K562 (cell line): Measurements from ENCODE around the gene FZD10. TPM values are rescaled to one million over a fixed set of nuclear protein-coding genes. Genes with fewer than 3 reads are reported as not detected.

Source experiments
- ATAC-seq: fragments of 200-7000 bp; cut with Tn5 transposase; 3 replicates; pipeline ENCODE4 v1.9.1; 2020; ENCODE audit warnings: moderate library complexity
- BruUV-seq: library from RNA; stranded (reverse); fragments of 400-500 nt; replicated peaks from 2 replicates; lab custom pipeline; 2021; lab: Mats Ljungman, UMichigan
- CTCF ChIA-PET: fragments of 300-600 bp; formaldehyde crosslinking; extraction: SDS; loops from one replicate; lab custom pipeline; 2021; ENCODE audit warnings: low intra/inter-chr PET ratio; lab: Yijun Ruan, JAX
- POLR2A ChIA-PET: fragments of 300-600, 350-650 bp; sonication (Branson Sonifier 250); formaldehyde crosslinking; extraction: SDS; loops from one replicate; lab custom pipeline; 2021; ENCODE audit warnings: antibody characterized with exemption, inconsistent platforms; lab: Yijun Ruan, JAX
- DNase-seq, 4 experiments: peaks; one replicate each; pipeline versions ENCODE4 v3.0.0 to v3.0.0-alpha.2; 2011 to 2018; ENCODE audit warnings: low spot score in 3 of 4, mixed read lengths in 3 of 4; ENCODE audit errors: extremely low read depth in 1 of 4
- FAIRE-seq: peaks from 2 replicates; lab custom pipeline; 2011; peaks lifted over from hg19 to GRCh38; lab: Jason Lieb, UNC
- H2AFZ ChIP-seq: 2 replicates; pipeline ENCODE4 v1.6.0; 2011; ENCODE audit warnings: low read depth, low read length, control low read depth, inconsistent platforms
- H3K27ac ChIP-seq: fragments of 200-600 bp; 3 replicates; pipeline ENCODE4 v1.8.0; 2011; ENCODE audit warnings: low read depth, mild to moderate bottlenecking, control low read depth, inconsistent platforms, low read length, moderate library complexity, mixed read lengths; ENCODE audit errors: extremely low read depth
- H3K27me3 ChIP-seq, 2 experiments: fragments of 300-600 bp in 1 of 2; 2 replicates in 1 of 2; 3 replicates in 1 of 2; pipeline versions ENCODE4 v1.6.0 to v1.8.0; 2011; ENCODE audit warnings: inconsistent platforms in 2 of 2, low read length in 2 of 2, mild to moderate bottlenecking in 1 of 2, mixed read lengths in 1 of 2, moderate library complexity in 1 of 2; ENCODE audit not compliant: control insufficient read depth in 2 of 2, insufficient read depth in 2 of 2
- H3K36me3 ChIP-seq: fragments of 300-600 bp; 3 replicates; pipeline ENCODE4 v1.8.0; 2011; ENCODE audit warnings: mild to moderate bottlenecking, low read length, inconsistent platforms; ENCODE audit not compliant: control insufficient read depth, insufficient read depth
- H3K4me1 ChIP-seq, 2 experiments: fragments of 200-600 bp in 1 of 2; replicated peaks in 1 of 2; 2 replicates in 1 of 2; 3 replicates in 1 of 2; pipeline versions ENCODE4 v1.5.1 to v1.8.0; 2011; ENCODE audit warnings: inconsistent platforms in 2 of 2, low read length in 2 of 2, mild to moderate bottlenecking in 1 of 2, mixed read lengths in 1 of 2, moderate library complexity in 1 of 2; ENCODE audit not compliant: control insufficient read depth in 2 of 2, insufficient read depth in 2 of 2
- H3K4me2 ChIP-seq: 2 replicates; pipeline ENCODE4 v1.6.1; 2011; ENCODE audit warnings: low read length, control low read depth, inconsistent platforms, mixed read lengths; ENCODE audit not compliant: insufficient read depth
- H3K4me3 ChIP-seq: fragments of 200-600 bp; sonication (generic), shearing (Covaris generic); 2 replicates; pipeline ENCODE4 v1.5.1; 2016; ENCODE audit warnings: control low read depth, inconsistent platforms
- H3K79me2 ChIP-seq: fragments of 200-600 bp; 3 replicates; pipeline ENCODE4 v1.8.0; 2011; ENCODE audit warnings: low read length, inconsistent platforms; ENCODE audit not compliant: control insufficient read depth, insufficient read depth
- H3K9ac ChIP-seq, 2 experiments: 2 replicates each; pipeline versions ENCODE4 v1.6.0 to v1.6.1; 2011; ENCODE audit warnings: low read depth in 2 of 2, low read length in 2 of 2, control low read depth in 1 of 2, inconsistent platforms in 1 of 2, mild to moderate bottlenecking in 1 of 2, mixed read lengths in 1 of 2; ENCODE audit not compliant: insufficient read depth in 1 of 2
- H3K9me1 ChIP-seq: one replicate; pipeline ENCODE4 v1.6.0; 2011; ENCODE audit warnings: inconsistent platforms, mild to moderate bottlenecking, low read length, moderate library complexity; ENCODE audit not compliant: control insufficient read depth, insufficient read depth
- H3K9me3 ChIP-seq: replicated peaks from 2 replicates; pipeline ENCODE4 v1.5.1; 2011; ENCODE audit warnings: low read depth, low read length, inconsistent platforms; ENCODE audit not compliant: control insufficient read depth, insufficient read depth
- H4K20me1 ChIP-seq: replicated peaks from 2 replicates; pipeline ENCODE4 v1.6.1; 2011; ENCODE audit warnings: low read length, inconsistent platforms, mixed read lengths; ENCODE audit not compliant: control insufficient read depth, insufficient read depth
- ARID1B ChIP-seq: fragments of 450-650 bp; IDR thresholded peaks from 2 replicates; pipeline ENCODE4 v1.6.1; 2016; ENCODE audit warnings: antibody characterized with exemption, mild to moderate bottlenecking, inconsistent platforms
- E2F6 ChIP-seq, 2 experiments: IDR thresholded peaks; 2 replicates each; pipeline ENCODE4 v1.6.1; 2011; ENCODE audit warnings: borderline replicate concordance in 1 of 2, control low read depth in 1 of 2, low read depth in 1 of 2, low read length in 1 of 2, mild to moderate bottlenecking in 1 of 2, mixed read lengths in 1 of 2, moderate library complexity in 1 of 2; ENCODE audit not compliant: insufficient read depth in 1 of 2, insufficient read length in 1 of 2, poor library complexity in 1 of 2, severe bottlenecking in 1 of 2; ENCODE audit errors: extremely low read depth in 1 of 2
- FOXM1 ChIP-seq, 2 experiments: fragments of 450-650 bp in 1 of 2; sonication (generic) in 1 of 2; formaldehyde crosslinking in 1 of 2; IDR thresholded peaks; 2 replicates each; pipeline versions ENCODE4 v1.6.1 to v1.9.0; 2017 to 2022; ENCODE audit warnings: low read depth in 2 of 2, mild to moderate bottlenecking in 2 of 2, missing genetic modification reagents in 1 of 2, moderate library complexity in 1 of 2
- NFIC ChIP-seq: fragments of 450-650 bp; IDR thresholded peaks from 2 replicates; pipeline ENCODE4 v1.6.1; 2017; ENCODE audit warnings: mild to moderate bottlenecking, inconsistent platforms
- SRF ChIP-seq, 2 experiments: fragments of 250-450, 450-650 bp in 1 of 2; sonication (Bioruptor Pico) in 1 of 2; sonication (generic) in 1 of 2; formaldehyde crosslinking; IDR thresholded peaks; 2 replicates each; pipeline versions ENCODE4 v1.5.0 to v1.5.1; 2020 to 2022; ENCODE audit warnings: mild to moderate bottlenecking in 1 of 2, missing genetic modification reagents in 1 of 2
- THRAP3 ChIP-seq: fragments of 450-650 bp; IDR thresholded peaks from 2 replicates; pipeline ENCODE4 v1.6.1; 2016; ENCODE audit warnings: mild to moderate bottlenecking, inconsistent platforms, borderline replicate concordance
- XRCC3 ChIP-seq: fragments of 450-650 bp; IDR thresholded peaks from 2 replicates; pipeline ENCODE4 v1.6.1; 2017; ENCODE audit warnings: mild to moderate bottlenecking, moderate library complexity
- ZNF586 ChIP-seq: fragments of 450-650 bp; formaldehyde crosslinking; conservative IDR thresholded peaks from 2 replicates; pipeline ENCODE4 v1.4.0; 2020; ENCODE audit warnings: mild to moderate bottlenecking, moderate library complexity
- WGBS: fragments of 100-300 bp; shearing (Covaris generic); methylation state at CpG from one replicate; pipeline ENCODE4 v1.1.6; 2016; ENCODE audit warnings: low coverage, mixed read lengths; ENCODE audit not compliant: insufficient coverage; ENCODE audit errors: missing lambda C conversion rate; 5-methylcytosine and 5-hydroxymethylcytosine counted together
- in situ Hi-C: fragments of 300-500 bp; cut with MboI; formaldehyde crosslinking; loops from 4 replicates; pipeline ENCODE4 v1.15.0; 2018; ENCODE audit warnings: inconsistent platforms, mixed read lengths
- intact Hi-C: fragments of 100-400 bp; cut with micrococcal nuclease; formaldehyde crosslinking; loops from 2 replicates; pipeline ENCODE4 v1.14.2; 2022
- polyA plus RNA-seq, 8 experiments: library from polyadenylated mRNA; depleted of rRNA in 4 of 8; stranded (reverse) in 5 of 8; unstranded in 3 of 8; fragments of >200 nt; fragmentation: Nextera tagmentation in 2 of 8; fragmentation: Illumina TruSeq in 1 of 8; extraction: Ambion mirVana in 2 of 8; extraction: Trizol in 1 of 8; gene quantifications; 2 replicates each; pipeline versions ENCODE4 v1.2.1 to v1.2.3, GENCODE V29; 2011 to 2014; ENCODE audit warnings: inconsistent platforms in 1 of 8, missing spikeins in 1 of 8
- total RNA-seq, 7 experiments: library from RNA; depleted of rRNA in 6 of 7; stranded (reverse); fragments of >200 nt in 6 of 7; fragmentation: Illumina TruSeq in 2 of 7; extraction: Trizol in 2 of 7; gene quantifications; 2 replicates each; pipeline versions ENCODE4 v1.2.1 to v1.2.3, GENCODE V29; 2011 to 2021; ENCODE audit warnings: low replicate concordance in 1 of 7

Gene FZD10
- total and polyA plus RNA-seq, 9 of the 15 experiments (the other 6 are each of a cell fraction or from before 2014, with no cell fraction given): not detected

DNA sequence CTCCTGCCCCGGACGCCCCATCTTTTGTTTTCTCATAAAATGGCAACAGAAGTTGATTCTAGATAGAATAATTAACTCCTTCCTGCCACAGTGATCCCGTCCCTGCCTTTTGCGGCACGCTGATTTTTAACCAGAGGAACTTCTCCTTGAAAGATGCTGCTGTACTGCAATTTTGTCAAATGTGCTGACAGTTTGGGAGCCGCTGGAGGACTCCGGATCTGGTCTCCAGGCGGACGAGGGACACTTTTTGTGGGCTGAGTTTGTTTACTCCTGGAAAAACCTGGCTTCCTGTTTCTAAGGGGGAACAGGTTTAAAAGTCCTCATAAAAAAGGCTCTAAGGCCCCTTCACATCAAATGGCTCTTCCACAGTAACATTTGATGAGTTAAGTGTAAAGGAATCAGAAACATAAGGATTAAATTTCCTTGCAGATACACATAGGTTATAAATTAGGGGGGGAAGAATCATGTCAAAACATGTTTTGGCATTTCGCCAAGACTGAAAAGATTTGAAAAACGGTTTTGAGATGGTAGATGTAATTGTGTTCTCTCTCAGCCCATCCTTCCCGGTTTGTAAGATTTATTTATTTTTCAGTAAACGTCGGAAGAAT lies 15.5 kb downstream of the FZD10 start:
- H3K4me1 ChIP-seq: no peaks in the 10 kb centered on the region
- intact Hi-C loops (no loop called here), in situ Hi-C loops (no loop called here)
- no TSS peak for BruUV-seq
- H3K4me2 ChIP-seq: no peak overlapping the region
- H3K27me3 ChIP-seq: peaks cover 0 to 10% of the 10 kb centered on the region in 2 experiments; a peak in 2 of 5 replicates
- no peak for FAIRE-seq
- 0% methylated on average over 14 of the region's 14 CpGs for WGBS
- no peaks in the 10 kb centered on the region for H3K9me3 ChIP-seq
- TF ChIP-seq THRAP3 (no peak), NFIC (peak; percentile 83)
- no peaks in the 10 kb centered on the region for H3K36me3 ChIP-seq
- H2AFZ ChIP-seq: no peak overlapping the region
- H3K9ac ChIP-seq: no peak overlapping the region
- no peak overlapping the region for H3K4me3 ChIP-seq
- ATAC-seq: no peak
- no peak for DNase-seq
- POLR2A ChIA-PET: no interaction called here
- H3K27ac ChIP-seq: no peak overlapping the region
- no peaks in the 10 kb centered on the region for H3K9me1 ChIP-seq
- H3K79me2 ChIP-seq: no peaks in the 10 kb centered on the region
- no peaks in the 10 kb centered on the region for H4K20me1 ChIP-seq
- CTCF ChIA-PET: no interaction called here

DNA sequence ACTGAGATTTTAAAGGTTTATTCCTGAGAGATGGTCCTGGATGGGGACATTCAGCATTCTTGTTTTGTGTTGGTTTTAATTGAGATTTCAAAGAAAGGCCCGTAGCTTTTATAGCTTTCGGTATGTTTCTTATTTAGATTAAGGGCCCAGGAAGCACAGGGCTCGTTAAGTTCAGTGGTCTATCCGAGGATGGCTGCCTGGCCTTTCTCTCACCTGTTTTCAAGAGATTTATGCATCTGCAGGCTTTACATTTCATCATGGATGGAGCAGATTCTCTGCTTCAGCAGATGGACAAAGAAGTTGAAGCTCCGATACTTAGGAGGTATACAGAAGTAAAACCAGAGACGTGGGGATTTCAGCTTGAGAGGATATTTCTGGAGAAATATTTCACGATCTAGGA lies 16.0 kb downstream of the FZD10 start:
- Histone ChIP-seq H3K9ac (no peak overlapping the region), H4K20me1 (no peaks in the 10 kb centered on the region), H3K4me2 (no peak overlapping the region), H3K9me1 (no peaks in the 10 kb centered on the region), H3K79me2 (no peaks in the 10 kb centered on the region), H3K36me3 (no peaks in the 10 kb centered on the region), H3K27me3 (peaks cover 0 to 10% of the 10 kb centered on the region in 2 experiments; a peak in 2 of 5 replicates), H3K4me1 (no peaks in the 10 kb centered on the region), H2AFZ (no peak overlapping the region), H3K4me3 (no peak overlapping the region), H3K27ac (no peak overlapping the region), H3K9me3 (no peaks in the 10 kb centered on the region)
- no peak for ATAC-seq
- intact Hi-C loops: no loop called here
- ChIA-PET CTCF (no interaction called here), POLR2A (no interaction called here)
- WGBS: under 1% methylated on average over 7 of the region's 7 CpGs
- in situ Hi-C loops: no loop called here
- TF ChIP-seq E2F6 (IDR thresholded peaks at IDR 0.05; ENCODE audit: borderline replicate concordance in 1 of 2, extremely low read depth in 1 of 2, insufficient read depth in 1 of 2, insufficient read length in 1 of 2, low read depth in 1 of 2, low read length in 1 of 2, poor library complexity in 1 of 2, severe bottlenecking in 1 of 2): no peak
- no peak for TF ChIP-seq ZNF586 (CRISPR knock-in tag)
- no peak for TF ChIP-seq FOXM1 (IDR thresholded peaks at IDR 0.05; ENCODE audit: low read depth)
- TF ChIP-seq FOXM1 (CRISPR knock-in tag; IDR thresholded peaks at IDR 0.05; ENCODE audit: low read depth): no peak
- no peak for TF ChIP-seq SRF (CRISPR knock-in tag; IDR thresholded peaks at IDR 0.05)
- no peak for TF ChIP-seq XRCC3
- TF ChIP-seq ARID1B: no peak
- no peak for DNase-seq
- no peak for FAIRE-seq
- no TSS peak for BruUV-seq
